Keratinocyte (primary cell): Measurements from ENCODE around the gene SOCS6. TPM values are rescaled to one million over a fixed set of nuclear protein-coding genes. Genes with fewer than 3 reads are reported as not detected.

Experiments
- DNase-seq: peaks from one replicate; pipeline ENCODE4 v3.0.0-alpha.2; 2011; ENCODE audit warnings: low read depth, missing footprints, low spot score
- FAIRE-seq: peaks from 2 replicates; lab custom pipeline; 2011; peaks lifted over from hg19 to GRCh38; lab: Jason Lieb, UNC
- H2AFZ ChIP-seq: 2 replicates; pipeline ENCODE4 v1.6.0; 2012; ENCODE audit warnings: low read length, control low read depth, inconsistent platforms; ENCODE audit not compliant: control insufficient read depth
- H3K27ac ChIP-seq: 2 replicates; pipeline ENCODE4 v1.5.1; 2011; ENCODE audit warnings: low read length; ENCODE audit not compliant: control insufficient read depth, insufficient read depth
- H3K27me3 ChIP-seq: 3 replicates; pipeline ENCODE4 v1.6.0; 2011; ENCODE audit warnings: low read length; ENCODE audit not compliant: control insufficient read depth, insufficient read depth; ENCODE audit errors: extremely low read depth
- H3K36me3 ChIP-seq, 2 experiments: 2 replicates in 1 of 2; 3 replicates in 1 of 2; pipeline ENCODE4 v1.5.1; 2011; ENCODE audit warnings: low read length in 2 of 2, mild to moderate bottlenecking in 1 of 2; ENCODE audit not compliant: control insufficient read depth in 2 of 2, insufficient read depth in 2 of 2; ENCODE audit errors: extremely low read depth in 1 of 2
- H3K4me1 ChIP-seq: 3 replicates; pipeline ENCODE4 v1.5.1; 2011; ENCODE audit warnings: low read length; ENCODE audit not compliant: control insufficient read depth, insufficient read depth; ENCODE audit errors: extremely low read depth
- H3K4me2 ChIP-seq: 3 replicates; pipeline ENCODE4 v1.6.0; 2011; ENCODE audit warnings: low read depth, low read length; ENCODE audit not compliant: control insufficient read depth, insufficient read depth; ENCODE audit errors: extremely low read depth
- H3K4me3 ChIP-seq, 3 experiments: fragments of 200-600 bp in 1 of 3; sonication (generic) in 1 of 3; 2 replicates in 2 of 3; 3 replicates in 1 of 3; pipeline ENCODE4 v1.5.1; 2011 to 2016; ENCODE audit warnings: low read length in 3 of 3, mild to moderate bottlenecking in 3 of 3, control low read depth in 2 of 3, inconsistent platforms in 1 of 3, low read depth in 1 of 3, mixed read lengths in 1 of 3, mixed run types in 1 of 3, moderate library complexity in 1 of 3; ENCODE audit not compliant: control insufficient read depth in 2 of 3, insufficient read depth in 2 of 3; ENCODE audit errors: extremely low read depth in 1 of 3
- H3K79me2 ChIP-seq: 2 replicates; pipeline ENCODE4 v1.6.0; 2012; ENCODE audit warnings: low read length; ENCODE audit not compliant: control insufficient read depth, insufficient read depth
- H3K9ac ChIP-seq: 3 replicates; pipeline ENCODE4 v1.6.0; 2011; ENCODE audit warnings: low read length; ENCODE audit not compliant: control insufficient read depth, insufficient read depth; ENCODE audit errors: extremely low read depth
- H3K9me1 ChIP-seq: 3 replicates; pipeline ENCODE4 v1.6.0; 2011; ENCODE audit warnings: low read length; ENCODE audit not compliant: control insufficient read depth, insufficient read depth; ENCODE audit errors: extremely low read depth
- H3K9me3 ChIP-seq: 2 replicates; pipeline ENCODE4 v1.5.1; 2012; ENCODE audit warnings: low read depth, low read length; ENCODE audit not compliant: control insufficient read depth
- H4K20me1 ChIP-seq: 3 replicates; pipeline ENCODE4 v1.6.0; 2011; ENCODE audit warnings: low read length; ENCODE audit not compliant: control insufficient read depth, insufficient read depth; ENCODE audit errors: extremely low read depth
- EZH2 ChIP-seq: IDR thresholded peaks from one replicate; pipeline ENCODE4 v1.6.1; 2012; ENCODE audit warnings: inconsistent platforms, mild to moderate bottlenecking, low read length, moderate library complexity
- dilution Hi-C: fragments of 300-500 bp; cut with MboI; formaldehyde crosslinking; loops from one replicate; pipeline ENCODE4 v1.7.0; 2020; ENCODE audit warnings: low sequenced_read_pairs; ENCODE audit not compliant: extremely low pct_ligation_motif_present
- polyA plus RNA-seq, 5 experiments: library from polyadenylated mRNA; depleted of rRNA in 3 of 5; stranded (reverse) in 3 of 5; stranded (forward) in 1 of 5; unstranded in 1 of 5; fragments of >200 nt; gene quantifications; 1 replicate in 1 of 5; 2 replicates in 3 of 5; 3 replicates in 1 of 5; pipeline versions ENCODE4 v1.2.1 to v1.2.3, GENCODE V29; 2011 to 2012; ENCODE audit warnings: missing spikeins in 2 of 5, low read depth in 1 of 5, low replicate concordance in 1 of 5
- TF ChIP-seq, protein P1 (sequence below), 3 experiments: IDR thresholded peaks in 1 of 3; conservative IDR thresholded peaks in 1 of 3; optimal IDR thresholded peaks in 1 of 3; 2 replicates in 2 of 3; 3 replicates in 1 of 3; pipeline versions ENCODE3 to v1.5.1; 2011; ENCODE audit warnings: low read length in 3 of 3, mild to moderate bottlenecking in 3 of 3, moderate library complexity in 2 of 3, control low read depth in 1 of 3, inconsistent platforms in 1 of 3; ENCODE audit not compliant: insufficient read depth in 2 of 3; ENCODE audit errors: extremely low read depth in 1 of 3

Gene SOCS6
- polyA plus RNA-seq, 1 donor (not counting 4 experiments of a cell fraction or from before 2014, with no cell fraction given), result 22.2 TPM

DNA sequence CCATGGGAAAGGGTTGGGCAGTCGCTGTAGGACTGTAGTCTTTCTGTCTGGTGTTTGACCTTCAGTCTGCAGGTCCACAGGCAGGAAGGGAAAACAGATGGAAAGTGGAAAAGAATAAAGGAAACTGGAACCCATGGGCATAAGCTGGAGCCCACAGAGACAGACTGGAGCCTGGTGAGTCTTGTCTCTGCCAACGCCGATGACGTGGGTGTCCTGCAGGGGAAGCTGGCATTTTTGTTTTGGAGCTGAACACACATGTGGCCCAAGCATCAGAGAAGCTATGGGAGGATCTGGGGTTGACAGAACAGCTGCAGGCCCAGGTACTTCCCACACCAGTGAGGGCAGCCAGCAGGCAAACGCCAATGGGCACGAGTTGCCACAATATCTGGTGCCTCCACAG lies 28.2 kb upstream of the SOCS6 start:
- Histone ChIP-seq H3K9me1 (no peaks in the 10 kb centered on the region), H3K4me3 (no peak overlapping the region), H3K4me2 (no peak overlapping the region), H3K4me1 (no peaks in the 10 kb centered on the region), H3K27me3 (no peaks in the 10 kb centered on the region), H3K9ac (no peak overlapping the region), H4K20me1 (no peaks in the 10 kb centered on the region), H3K79me2 (no peaks in the 10 kb centered on the region), H3K36me3 (no peaks in the 10 kb centered on the region), H3K9me3 (no peaks in the 10 kb centered on the region), H3K27ac (no peak overlapping the region), H2AFZ (no peak overlapping the region)
- dilution Hi-C loops, result no loop called here
- TF ChIP-seq, protein P1, sequence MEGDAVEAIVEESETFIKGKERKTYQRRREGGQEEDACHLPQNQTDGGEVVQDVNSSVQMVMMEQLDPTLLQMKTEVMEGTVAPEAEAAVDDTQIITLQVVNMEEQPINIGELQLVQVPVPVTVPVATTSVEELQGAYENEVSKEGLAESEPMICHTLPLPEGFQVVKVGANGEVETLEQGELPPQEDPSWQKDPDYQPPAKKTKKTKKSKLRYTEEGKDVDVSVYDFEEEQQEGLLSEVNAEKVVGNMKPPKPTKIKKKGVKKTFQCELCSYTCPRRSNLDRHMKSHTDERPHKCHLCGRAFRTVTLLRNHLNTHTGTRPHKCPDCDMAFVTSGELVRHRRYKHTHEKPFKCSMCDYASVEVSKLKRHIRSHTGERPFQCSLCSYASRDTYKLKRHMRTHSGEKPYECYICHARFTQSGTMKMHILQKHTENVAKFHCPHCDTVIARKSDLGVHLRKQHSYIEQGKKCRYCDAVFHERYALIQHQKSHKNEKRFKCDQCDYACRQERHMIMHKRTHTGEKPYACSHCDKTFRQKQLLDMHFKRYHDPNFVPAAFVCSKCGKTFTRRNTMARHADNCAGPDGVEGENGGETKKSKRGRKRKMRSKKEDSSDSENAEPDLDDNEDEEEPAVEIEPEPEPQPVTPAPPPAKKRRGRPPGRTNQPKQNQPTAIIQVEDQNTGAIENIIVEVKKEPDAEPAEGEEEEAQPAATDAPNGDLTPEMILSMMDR (optimal IDR thresholded peaks at IDR 0.05 in 1 of 3, IDR thresholded peaks at IDR 0.05 in 1 of 3, conservative IDR thresholded peaks at IDR 0.05 in 1 of 3; ENCODE audit: extremely low read depth in 1 of 3, insufficient read depth in 2 of 3, low read length in 3 of 3), result no peak
- TF ChIP-seq EZH2, result no peak
- FAIRE-seq (no peak), DNase-seq (no peak)

DNA sequence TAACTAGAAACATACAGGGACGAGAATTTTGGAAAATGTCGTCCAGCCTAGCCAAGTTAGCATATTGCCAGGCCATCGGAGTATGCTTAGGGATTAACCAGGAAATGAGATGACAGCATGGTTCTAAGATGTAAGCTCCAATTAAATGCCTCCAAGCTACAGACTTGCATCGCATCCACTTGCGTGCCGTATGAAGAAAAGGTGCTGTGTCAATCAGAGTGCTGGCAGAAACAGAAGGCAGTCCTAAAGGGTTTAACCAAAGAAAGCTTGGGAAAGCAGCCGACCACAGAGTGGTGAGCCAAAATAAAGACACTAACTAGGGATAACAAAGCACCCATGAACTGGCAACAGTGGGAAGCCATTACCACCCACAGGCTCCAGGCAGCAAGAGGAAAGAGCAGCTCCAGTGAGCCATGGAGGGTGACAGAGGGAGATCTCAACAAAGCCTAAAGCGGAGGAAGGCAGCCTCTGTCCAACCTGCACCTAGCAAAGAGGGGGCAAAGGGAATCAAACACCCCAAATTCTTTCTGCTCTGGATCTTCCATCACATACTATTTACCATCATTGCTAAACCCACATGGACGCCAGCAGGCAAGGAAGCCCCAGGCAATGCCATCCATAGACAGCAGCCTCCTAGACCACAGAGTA lies 27.6 kb upstream of the SOCS6 start:
- dilution Hi-C loops, result no loop called here
- no peak for FAIRE-seq
- Histone ChIP-seq H4K20me1 (no peaks in the 10 kb centered on the region), H3K27ac (no peak overlapping the region), H3K4me2 (no peak overlapping the region), H3K9me1 (no peaks in the 10 kb centered on the region), H3K79me2 (no peaks in the 10 kb centered on the region), H3K4me1 (no peaks in the 10 kb centered on the region), H2AFZ (no peak overlapping the region), H3K36me3 (no peaks in the 10 kb centered on the region), H3K9me3 (no peaks in the 10 kb centered on the region), H3K9ac (no peak overlapping the region), H3K4me3 (no peak overlapping the region), H3K27me3 (no peaks in the 10 kb centered on the region)
- DNase-seq, result no peak
- no peak for TF ChIP-seq EZH2
- TF ChIP-seq, protein P1 (optimal IDR thresholded peaks at IDR 0.05 in 1 of 3, IDR thresholded peaks at IDR 0.05 in 1 of 3, conservative IDR thresholded peaks at IDR 0.05 in 1 of 3; ENCODE audit: extremely low read depth in 1 of 3, insufficient read depth in 2 of 3, low read length in 3 of 3), result no peak
